Gastrocnemius medialis (tissue), 4 donors: ENCODE results near the gene IMPG1.

Source experiments
- POLR2A ChIP-seq, 2 donors: fragments of 450-650 bp; IDR thresholded peaks; one replicate each; pipeline ENCODE4 v1.6.1; 2017; ENCODE audit warnings: antibody characterized with exemption in 2 of 2, mild to moderate bottlenecking in 2 of 2, moderate library complexity in 2 of 2
- TF ChIP-seq, protein P1 (sequence below), 5 experiments: fragments of 450-650 bp in 3 of 5; fragments of 200-600 bp in 2 of 5; sonication (generic) in 2 of 5; IDR thresholded peaks in 4 of 5; conservative IDR thresholded peaks in 1 of 5; 1 replicate in 4 of 5; 2 replicates in 1 of 5; pipeline ENCODE4 v1.5.1; 2016 to 2019; ENCODE audit warnings: antibody characterized with exemption in 5 of 5, mild to moderate bottlenecking in 3 of 5, moderate library complexity in 3 of 5

DNA sequence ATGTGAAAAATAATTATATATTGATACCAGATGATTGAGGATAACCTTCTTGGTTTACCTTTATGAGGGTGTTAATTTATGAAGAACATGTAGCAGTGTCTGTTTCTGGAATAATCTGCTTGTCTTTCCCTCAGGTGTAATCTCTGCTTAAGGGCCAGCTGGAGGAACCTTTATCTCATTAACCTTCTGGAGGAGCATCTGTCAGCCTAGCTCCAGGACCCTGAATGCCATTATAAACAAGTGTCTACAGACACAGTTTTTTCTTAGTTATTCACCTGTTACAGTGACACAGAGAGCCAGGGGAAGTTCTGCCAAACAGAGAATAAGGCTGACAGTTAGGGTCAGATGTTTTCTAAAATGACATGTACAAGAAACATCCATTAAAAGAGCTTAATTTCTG lies at the start of gene IMPG1:
- TF ChIP-seq, protein P1, sequence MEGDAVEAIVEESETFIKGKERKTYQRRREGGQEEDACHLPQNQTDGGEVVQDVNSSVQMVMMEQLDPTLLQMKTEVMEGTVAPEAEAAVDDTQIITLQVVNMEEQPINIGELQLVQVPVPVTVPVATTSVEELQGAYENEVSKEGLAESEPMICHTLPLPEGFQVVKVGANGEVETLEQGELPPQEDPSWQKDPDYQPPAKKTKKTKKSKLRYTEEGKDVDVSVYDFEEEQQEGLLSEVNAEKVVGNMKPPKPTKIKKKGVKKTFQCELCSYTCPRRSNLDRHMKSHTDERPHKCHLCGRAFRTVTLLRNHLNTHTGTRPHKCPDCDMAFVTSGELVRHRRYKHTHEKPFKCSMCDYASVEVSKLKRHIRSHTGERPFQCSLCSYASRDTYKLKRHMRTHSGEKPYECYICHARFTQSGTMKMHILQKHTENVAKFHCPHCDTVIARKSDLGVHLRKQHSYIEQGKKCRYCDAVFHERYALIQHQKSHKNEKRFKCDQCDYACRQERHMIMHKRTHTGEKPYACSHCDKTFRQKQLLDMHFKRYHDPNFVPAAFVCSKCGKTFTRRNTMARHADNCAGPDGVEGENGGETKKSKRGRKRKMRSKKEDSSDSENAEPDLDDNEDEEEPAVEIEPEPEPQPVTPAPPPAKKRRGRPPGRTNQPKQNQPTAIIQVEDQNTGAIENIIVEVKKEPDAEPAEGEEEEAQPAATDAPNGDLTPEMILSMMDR (IDR thresholded peaks at IDR 0.05 in 4 of 5, conservative IDR thresholded peaks at IDR 0.05 in 1 of 5), result no peak
- TF ChIP-seq POLR2A (IDR thresholded peaks at IDR 0.05), result no peak
